Astrocyte of the cerebellum (primary cell): ENCODE measurements around the gene BGLAP.

ENCODE experiments used
- DNase-seq: peaks from one replicate; pipeline ENCODE4 v3.0.0-alpha.2; 2011; ENCODE audit warnings: low read depth
- H3K4me3 ChIP-seq: 2 replicates; pipeline ENCODE4 v1.5.1; 2011; ENCODE audit warnings: mild to moderate bottlenecking, low read depth, low read length, moderate library complexity
- in situ Hi-C: cut with HindIII; loops from 2 replicates; pipeline ENCODE4 v1.10.0; 2017; ENCODE audit warnings: low sequenced_read_pairs
- TF ChIP-seq, protein P1 (sequence below): IDR thresholded peaks from 2 replicates; pipeline ENCODE4 v1.5.1; 2012; ENCODE audit warnings: low read length, low read depth, moderate library complexity, mild to moderate bottlenecking; ENCODE audit errors: missing control alignments

The BGLAP gene

DNA sequence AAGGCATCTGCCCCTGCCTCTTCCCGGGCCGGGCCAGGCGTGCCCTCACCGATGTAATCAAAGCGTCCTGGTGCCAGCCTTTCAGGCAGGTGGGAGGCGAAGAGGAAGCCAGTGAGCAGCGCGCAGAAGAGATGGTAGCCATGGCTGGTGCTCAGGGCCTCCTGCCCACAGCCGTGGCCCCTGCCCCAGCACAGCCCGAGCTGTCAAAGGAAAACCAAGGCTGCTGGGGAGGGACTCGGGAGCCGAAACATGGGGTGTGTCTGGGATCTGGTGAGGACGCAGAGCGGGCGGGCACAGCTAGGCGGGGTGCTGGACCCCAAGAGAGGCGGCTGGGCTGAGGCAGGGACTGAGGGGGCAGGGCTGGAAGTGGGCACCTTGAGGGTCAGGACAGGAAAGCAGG lies 2.7 kb downstream of the BGLAP start:
- in situ Hi-C loops, result no loop called here
- TF ChIP-seq, protein P1, sequence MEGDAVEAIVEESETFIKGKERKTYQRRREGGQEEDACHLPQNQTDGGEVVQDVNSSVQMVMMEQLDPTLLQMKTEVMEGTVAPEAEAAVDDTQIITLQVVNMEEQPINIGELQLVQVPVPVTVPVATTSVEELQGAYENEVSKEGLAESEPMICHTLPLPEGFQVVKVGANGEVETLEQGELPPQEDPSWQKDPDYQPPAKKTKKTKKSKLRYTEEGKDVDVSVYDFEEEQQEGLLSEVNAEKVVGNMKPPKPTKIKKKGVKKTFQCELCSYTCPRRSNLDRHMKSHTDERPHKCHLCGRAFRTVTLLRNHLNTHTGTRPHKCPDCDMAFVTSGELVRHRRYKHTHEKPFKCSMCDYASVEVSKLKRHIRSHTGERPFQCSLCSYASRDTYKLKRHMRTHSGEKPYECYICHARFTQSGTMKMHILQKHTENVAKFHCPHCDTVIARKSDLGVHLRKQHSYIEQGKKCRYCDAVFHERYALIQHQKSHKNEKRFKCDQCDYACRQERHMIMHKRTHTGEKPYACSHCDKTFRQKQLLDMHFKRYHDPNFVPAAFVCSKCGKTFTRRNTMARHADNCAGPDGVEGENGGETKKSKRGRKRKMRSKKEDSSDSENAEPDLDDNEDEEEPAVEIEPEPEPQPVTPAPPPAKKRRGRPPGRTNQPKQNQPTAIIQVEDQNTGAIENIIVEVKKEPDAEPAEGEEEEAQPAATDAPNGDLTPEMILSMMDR, result no peak
- DNase-seq, result no peak
- no peak overlapping the region for H3K4me3 ChIP-seq

DNA sequence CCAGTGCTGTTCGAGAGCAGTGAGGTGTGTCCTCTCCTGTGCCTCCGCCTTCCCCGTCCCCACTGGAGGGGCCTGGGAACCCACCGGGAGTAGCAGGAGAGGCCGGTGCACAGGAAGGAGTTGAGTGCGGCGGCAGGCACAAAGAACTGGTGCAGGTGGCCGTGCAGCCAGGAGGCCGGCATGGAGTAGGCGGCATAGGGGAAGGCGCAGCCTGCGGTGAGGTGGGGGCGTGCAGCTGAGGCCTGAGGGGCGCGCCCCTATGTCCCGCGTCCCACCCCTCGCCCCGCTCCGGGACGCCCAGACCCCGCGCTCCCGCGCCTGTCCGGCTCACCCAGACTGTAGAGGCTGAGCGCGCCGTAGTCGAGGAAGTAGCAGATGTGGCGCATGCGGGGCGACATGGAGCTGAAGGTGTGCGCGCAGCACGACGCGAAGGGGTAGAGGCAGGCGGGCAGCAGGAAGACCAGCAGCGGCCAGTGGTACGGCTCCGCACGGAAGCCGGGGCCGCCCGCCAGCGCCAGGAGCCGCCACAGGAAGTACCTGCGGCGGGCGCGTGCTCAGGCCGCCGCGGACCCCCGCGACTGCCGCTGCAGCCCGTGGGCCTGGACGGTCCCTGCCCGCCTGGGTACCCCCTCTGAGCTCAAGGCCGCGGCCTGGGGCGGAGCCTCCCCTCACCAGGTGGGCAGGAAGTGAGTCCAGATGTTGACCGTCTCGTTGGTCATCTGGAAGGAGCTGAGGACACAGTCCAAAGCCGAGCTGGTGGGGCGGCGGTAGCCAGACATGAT lies 3.7 kb downstream of the BGLAP start:
- TF ChIP-seq, protein P1, result no peak
- in situ Hi-C loops, result no loop called here
- no peak for DNase-seq
- H3K4me3 ChIP-seq, result peak overlapping the region; percentile 21

DNA sequence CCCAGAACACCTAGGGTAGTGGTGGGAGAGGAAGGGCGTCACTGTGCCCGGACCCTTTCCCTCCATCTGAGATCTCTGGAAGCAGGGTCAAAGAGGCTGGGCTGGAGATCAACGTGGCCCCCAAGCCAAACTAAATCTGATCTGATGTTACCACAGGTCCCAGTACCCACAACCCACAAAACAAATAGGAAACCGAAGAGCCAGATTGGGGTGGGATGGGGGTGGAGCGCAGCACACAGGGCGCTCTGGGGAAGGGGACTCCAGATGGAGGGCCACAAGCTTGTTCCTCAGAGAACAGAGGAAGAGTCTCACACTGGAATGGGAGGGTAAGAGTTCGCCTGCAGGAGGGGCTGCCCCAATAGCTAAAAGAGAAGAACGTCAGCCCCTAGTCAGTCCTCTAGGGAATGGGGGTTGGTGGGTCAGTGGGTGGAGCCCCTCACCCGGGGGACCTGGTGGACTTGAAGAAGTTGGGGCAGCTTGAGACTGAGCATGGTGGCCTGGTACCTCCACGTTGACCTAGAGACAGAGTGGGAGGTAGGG lies 4.3 kb downstream of the BGLAP start:
- TF ChIP-seq, protein P1, result no peak
- in situ Hi-C loops, result no loop called here
- no peak for DNase-seq
- H3K4me3 ChIP-seq, result no peak overlapping the region

DNA sequence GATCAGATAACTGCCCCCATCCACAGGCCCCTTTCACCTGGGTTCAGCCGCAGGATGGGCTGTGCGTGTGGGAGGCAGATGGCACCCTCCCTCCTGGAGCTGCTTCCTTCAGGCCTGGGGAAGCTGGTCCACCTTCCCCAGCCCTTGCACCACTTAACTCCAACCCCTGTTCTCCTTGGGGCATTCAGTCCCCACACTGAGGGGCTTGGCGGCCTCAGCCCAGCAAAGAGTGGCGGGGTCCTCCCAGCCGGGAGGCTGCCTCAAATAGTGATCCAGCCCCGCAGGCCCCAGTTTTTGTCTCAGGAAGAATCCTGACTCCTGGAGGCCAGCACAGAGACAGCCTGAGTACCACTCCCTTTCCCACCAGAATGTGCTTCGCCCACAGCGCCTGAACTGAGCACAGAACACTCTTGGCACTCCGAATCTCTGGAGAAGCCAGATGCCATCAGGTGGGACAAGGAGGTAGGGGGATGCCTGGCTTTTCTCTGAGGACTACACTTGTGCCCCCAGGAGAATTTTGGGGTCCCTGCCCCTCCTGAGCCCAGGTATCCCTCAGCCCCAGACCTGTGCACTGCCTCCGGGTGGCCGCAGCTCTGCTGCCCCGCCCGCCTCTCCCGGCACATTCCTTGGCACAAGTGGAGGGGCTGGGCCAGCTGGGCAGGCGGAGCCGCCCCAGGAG lies 4.9 kb downstream of the BGLAP start:
- H3K4me3 ChIP-seq, result no peak overlapping the region
- TF ChIP-seq, protein P1, result no peak
- DNase-seq, result no peak
- in situ Hi-C loops, result no loop called here

DNA sequence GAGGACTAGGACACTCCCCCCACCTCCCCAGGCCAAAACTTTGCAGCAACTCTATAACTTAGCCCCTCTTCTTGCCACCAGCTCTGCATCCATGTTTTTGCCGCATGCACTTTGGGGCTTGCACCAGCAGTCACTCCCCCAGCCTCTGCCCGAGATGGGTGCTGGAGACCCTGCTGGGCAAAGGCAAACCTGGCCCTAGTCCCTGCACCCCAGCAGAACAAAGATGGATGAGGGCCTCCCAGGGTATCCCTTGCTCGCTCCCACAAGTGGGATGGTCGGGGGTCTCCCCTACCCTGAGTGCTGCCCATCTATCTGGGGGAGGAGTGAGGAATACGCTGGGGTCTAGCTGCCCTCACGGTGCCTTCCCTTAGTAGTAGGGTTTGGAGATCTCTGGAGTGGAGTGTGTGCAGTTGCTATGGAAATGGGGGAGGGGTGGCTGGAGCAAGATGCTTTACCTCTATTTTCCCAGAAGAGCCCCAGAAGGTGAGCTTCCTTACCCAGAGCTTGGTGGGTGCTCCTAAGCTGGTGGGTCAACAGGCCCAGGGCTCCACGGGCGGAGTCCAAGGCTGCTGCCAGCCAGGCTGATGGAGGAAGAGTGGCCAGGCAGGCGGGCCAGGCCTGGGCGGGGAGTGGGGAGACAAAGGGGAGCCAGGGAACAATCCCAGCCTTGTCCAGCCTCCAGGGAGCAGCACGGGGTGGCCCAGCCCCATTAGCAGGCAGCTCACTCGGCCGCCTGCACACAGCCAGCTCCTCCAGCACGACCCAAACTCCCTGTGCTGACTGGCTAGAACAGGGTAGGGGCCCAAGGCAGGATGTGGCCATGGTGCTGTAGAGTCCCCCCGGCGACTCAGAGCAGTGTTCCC lies 5.7 kb downstream of the BGLAP start, which contains the start of gene PAQR6:
TSS of gene PAQR6 (minus strand) at position 597 of the 863 bp plus-strand sequence. CDS start 1,325 bp downstream, outside the sequence.
- TF ChIP-seq, protein P1, result no peak

DNA sequence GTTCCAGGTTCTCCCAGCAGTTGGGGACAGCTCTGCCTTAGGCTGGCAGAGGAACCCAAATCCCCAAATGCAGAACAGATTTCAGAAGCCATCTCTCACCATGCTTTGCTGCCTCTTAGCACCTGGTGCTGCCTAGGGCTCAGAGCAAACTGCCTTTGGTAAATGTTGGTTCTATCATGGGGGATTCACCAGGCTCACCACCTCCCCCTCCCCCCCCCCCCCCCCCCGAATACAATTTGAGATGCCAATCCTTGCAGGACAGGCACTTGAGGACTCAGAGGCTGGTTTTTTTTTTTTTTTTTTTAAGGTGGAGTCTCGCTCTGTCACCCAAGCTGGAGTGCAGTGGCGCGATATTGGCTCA lies 6.3 kb downstream of the BGLAP start:
- in situ Hi-C loops, result no loop called here
- no peak for DNase-seq
- no peak overlapping the region for H3K4me3 ChIP-seq
- TF ChIP-seq, protein P1, result no peak

More for the DNA sequence above, 5.7 kb downstream of the BGLAP start, which contains the start of gene PAQR6:
- in situ Hi-C loops, result no loop called here
- no peak for DNase-seq
- no peak within 1 kb of the TSS for H3K4me3 ChIP-seq
